GM11168 (cell line): ENCODE measurements around the gene VAV3.
"Not testable (repeated sequence)": the region's sequence is repeated elsewhere in the genome, so short reads cannot be mapped to it uniquely, and the experiment has no call there.

ENCODE experiments used
- in situ Hi-C: fragments of 300-500 bp; cut with MboI; formaldehyde crosslinking; loops from one replicate; pipeline ENCODE4 v1.12.0; 2022; ENCODE audit warnings: low sequenced_read_pairs; ENCODE audit not compliant: unreplicated experiment

The VAV3 gene

DNA sequence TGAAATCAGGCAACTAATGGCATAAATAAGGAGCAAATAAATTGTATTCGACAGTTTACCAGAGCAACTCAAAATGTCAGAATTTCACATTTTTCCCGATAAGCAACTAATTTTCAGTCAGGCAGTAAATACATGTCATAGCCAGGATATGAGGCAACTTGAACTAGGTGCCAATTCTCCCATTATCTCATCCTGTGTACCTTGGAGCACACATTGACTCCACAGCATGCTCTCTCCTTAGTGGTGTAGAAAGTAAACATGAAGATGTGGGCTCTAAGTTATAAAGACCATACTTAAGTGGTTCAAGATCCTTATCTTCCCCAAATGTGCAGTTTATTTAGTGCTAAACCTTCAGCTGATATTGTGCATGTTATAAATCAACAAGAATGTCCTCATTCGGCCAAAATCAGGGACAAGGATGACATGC lies 197.8 kb downstream of the VAV3 start:
- in situ Hi-C loops, result no loop called here

DNA sequence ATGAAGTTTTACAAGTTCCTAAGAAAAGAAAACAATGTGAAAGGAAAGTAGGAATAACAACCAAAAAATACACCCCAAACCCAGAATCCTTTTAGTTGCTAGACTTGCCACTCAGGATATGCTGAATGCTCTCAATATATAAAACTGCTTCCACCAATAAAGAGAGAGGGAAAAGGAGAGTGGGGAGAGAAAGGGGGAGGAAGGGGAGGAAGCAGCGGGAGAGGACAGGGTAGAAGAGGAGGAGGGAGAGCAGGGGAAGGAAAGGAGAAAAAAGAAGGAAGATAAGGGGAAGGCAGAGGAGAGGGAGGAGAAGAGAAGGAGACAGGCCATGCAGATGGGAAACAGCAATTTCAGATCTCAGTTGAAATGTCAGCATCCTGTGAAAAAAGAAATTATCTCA lies 198.4 kb downstream of the VAV3 start:
- in situ Hi-C loops, result no loop called here

DNA sequence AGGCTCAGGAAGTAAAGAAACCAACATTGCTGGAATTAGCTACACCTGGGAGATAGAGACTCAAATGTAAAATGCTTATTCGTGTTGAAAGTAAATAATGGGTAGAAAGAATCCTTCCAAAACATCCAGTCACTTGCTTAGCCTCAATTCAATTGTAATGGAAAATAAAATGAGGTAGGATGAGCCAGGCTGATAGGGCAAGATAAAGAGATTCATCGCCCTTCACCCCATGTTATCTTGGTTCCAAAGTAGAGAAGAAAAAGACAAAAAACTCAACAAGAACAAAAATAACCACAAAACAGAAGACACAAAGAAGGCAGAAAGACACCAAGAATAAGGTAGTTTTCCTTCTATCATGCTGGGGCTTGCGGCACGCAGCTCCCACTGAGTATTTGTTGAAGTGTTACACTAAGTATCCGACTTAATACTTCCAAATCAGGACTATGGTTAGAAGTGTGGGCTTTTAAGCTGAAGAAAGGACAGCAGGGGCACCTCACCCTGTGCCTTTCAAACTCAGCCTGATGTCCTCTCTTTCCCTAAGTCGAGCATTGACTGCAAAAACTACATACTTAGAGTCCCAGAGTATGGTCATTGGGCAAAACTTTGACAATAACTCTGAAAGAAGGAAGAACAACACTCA lies 202.1 kb downstream of the VAV3 start:
- in situ Hi-C loops, result no loop called here

DNA sequence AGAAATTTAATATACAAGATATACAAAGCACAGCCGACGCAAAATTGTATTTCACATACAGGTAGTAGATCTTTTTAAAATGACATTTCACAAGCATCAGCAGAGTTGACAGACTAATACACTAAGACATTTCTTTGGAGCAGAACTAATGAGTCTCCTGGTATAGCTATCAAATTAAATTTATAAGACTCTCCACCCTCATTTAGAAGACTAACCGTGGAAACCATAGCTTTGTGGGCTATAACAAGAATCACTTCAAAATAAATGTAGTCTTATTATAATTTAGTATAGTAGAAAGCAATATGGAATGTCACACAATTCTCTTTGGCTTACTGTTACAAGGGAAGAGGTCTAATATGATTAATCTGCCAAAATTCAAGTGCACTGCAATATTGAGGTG lies 204.9 kb downstream of the VAV3 start:
- in situ Hi-C loops, result no loop called here

DNA sequence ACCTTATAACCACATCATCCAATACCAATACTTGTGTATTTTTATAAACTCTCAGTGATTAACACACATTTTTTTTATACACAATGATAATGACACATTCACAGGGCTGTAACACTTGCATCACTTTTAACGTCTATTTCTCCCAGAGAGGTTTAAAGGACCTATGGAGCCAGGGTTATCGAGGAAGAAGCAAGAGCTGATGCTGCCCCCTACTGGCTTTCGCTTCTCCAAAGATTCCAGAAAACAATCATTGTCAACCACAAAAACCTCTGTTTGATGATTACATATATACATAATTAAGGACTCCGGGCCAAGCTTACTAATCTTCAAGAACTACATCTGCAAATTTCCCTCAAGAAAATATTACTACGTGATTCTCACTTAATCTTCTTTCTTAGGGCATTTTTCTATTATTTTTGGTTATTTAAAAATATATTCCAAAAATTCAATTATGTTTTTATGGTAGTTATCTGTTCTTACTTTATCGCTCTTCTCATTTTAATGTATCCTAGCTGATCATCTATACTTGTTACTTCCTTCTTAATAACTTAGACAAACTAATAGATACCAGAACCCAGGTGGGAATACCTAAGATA lies 214.5 kb downstream of the VAV3 start:
- in situ Hi-C loops, result no loop called here

DNA sequence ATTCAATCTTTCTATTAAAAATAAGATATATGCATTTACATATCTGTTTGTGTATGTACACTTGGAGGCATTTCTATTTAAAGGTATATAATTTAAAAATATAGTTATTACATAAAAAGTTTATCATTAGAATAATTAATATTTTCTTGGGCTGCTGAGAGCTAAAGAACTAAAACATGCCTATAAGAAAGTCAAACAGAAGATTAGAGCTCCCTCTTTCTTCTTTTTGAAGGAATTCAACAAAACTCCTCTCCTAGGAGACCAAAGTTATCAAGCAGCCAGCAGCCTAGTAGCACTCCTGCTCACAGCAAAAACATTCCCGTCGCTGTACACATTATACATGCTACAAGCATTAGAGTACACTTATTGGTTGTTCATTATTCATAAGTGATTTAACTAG lies 216.4 kb downstream of the VAV3 start:
- in situ Hi-C loops, result no loop called here

DNA sequence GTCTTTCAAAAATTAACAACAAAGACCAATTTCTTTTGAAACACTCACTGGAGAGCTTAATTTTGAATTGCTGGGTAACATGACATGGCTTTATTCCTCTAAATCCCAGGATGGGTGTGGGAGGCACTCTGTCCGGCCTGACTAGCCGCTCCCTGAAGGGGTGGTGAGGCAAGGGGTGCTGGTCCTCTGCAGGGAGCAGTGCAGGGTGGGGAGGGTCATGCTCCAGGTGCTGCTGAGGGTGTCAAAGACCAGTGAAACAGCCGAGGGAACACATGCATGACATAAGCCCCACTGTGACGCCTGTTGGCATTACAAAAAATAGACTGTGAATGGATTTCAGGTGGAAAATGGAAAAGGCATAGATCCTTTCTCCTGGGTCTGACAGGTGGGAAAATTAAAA lies 223.7 kb downstream of the VAV3 start:
- in situ Hi-C loops, result no loop called here

DNA sequence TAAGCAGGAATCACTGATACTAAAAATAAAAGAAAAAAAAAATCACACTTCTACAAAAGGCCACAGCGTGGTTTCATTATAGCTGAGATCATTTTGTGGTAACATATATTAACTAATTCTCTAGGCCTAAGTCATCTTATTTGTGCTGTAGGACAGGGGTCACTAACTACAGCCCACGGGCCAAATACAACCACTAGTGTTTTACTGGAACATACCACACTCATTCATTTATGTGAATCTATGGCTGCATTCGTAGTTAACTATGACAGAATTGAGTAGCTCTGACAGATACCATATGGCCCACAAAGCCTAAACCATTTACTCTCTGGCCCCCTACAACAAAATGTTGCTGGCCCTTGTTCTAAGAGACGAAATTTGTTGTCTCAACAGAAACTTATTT lies 224.4 kb downstream of the VAV3 start:
- in situ Hi-C loops, result no loop called here

DNA sequence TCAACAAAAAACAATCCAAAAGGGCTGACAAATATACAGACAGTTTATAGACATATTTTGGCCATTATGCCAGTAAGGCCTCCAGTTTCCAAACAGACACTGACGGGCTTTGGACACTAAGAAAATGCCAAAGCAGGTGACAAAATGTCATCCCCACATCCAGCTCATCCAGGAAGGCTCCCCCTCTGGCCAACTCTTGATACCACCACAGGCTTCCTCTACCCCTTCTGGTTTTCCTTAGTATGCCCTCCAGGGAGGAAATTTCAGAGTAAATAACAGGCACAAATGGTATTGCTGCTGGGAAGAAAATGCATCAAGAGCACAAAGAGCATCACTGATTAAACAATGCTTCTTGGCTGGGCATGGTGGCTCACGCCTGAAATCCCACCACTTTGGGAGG lies 225.3 kb downstream of the VAV3 start:
- in situ Hi-C loops, result no loop called here

DNA sequence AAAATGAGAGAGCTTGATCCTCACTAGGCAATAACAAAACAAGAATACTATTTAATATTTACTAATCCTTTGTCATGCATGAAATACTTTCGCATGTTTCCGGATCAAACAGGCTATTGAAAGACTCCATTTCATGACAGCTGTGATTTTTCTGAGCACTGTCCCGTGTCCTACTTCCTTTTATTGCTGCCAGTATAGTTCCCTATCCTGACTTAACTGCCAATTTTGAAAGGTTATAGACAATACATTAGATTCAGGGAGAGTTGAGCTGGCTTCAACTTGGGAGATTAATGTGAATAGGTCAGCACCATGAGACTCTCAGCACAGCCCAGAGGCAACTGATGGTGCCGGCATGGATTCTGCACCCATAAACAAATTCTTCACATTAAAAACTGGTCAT lies 225.8 kb downstream of the VAV3 start:
- in situ Hi-C loops, result no loop called here

DNA sequence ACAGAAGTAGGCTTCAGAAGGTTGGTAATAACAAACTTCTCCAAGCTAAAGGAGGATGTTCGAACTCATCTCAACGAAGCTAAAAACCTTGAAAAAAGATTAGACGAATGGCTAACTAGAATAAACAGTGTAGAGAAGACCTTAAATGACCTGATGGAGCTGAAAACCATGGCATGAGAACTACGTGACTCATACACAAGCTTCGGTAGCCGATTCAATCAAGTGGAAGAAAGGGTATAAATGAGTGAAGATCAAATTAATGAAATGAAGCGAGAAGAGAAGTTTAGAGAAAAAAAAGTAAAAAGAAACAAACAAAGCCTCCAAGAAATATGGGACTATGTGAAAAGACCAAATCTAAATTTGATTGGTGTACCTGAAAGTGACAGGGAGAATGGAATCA lies 231.6 kb downstream of the VAV3 start:
- in situ Hi-C loops, result not testable (repeated sequence)

DNA sequence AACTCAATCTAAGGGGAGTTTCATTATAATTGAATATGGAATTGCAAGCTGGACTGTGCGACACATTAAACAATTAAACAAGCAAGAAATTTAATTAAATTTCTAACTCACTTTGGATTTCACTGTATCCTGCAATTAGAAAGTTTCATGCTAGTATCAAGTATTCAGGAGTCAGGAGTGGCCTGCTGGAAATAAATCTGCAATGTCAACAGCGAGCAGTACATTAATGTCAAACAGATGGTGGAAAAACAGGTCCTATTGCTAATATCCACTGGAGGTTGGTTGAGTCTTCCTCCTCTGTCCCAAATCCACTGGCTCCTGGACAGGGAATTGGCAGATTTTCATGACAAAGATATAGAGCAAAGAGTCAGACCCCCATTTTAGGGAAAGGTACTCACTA lies 237.1 kb downstream of the VAV3 start:
- in situ Hi-C loops, result no loop called here

DNA sequence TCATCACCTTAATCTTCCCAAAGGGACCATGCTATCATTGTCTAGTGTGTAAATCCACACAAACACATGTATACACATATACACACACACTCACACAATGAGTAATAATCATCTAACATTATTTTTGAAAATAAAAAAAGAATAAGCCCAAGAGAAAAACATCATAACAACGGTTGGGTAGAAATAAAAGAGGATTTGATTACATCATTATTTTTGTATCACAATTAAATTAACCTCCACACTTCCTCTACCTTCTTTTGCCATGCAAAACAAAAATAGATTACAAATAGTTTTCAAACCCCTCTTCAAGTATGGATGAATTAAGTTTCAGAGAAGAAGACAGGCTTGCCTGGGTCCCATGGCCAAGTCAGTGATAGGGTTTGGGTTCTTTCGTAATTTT lies 238.1 kb downstream of the VAV3 start:
- in situ Hi-C loops, result no loop called here

DNA sequence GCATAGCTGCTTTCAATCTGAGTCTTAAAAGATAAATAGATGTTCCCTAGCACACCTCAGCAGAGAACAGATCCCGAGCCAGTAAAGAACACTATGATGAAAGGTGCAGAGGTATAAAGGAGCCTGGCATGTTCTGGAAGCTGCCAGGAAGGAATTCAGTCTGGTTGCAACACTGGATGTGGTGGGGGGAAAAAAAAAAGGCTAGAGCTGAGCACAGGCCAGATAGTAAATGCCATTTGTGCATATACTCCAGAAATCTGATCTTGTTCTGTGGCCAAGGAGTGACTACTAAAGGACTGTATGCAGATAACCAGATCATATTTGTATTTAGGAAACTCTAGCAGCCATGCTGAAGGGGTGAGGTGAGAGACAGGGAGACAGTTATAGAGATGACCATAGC lies 240.3 kb downstream of the VAV3 start:
- in situ Hi-C loops, result no loop called here

DNA sequence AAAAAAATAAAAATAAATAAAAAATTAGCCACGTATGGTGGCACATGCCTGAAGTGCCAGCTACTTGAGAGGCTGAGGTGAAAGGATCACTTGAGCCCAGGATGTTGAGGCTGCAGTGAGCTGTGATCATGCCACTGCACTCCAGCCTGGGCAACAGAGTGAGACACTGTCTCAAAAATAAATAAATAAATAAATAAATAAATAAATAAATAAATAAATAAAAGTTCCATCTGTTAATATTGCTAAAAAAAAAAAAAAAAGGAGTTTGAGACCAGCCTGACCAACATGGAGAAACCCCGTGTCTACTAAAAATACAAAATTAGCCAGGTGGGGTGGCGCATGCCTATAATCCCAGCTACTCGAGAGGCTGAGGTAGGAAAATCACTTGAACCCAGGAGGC lies 244.8 kb downstream of the VAV3 start:
- in situ Hi-C loops, result not testable (repeated sequence)

DNA sequence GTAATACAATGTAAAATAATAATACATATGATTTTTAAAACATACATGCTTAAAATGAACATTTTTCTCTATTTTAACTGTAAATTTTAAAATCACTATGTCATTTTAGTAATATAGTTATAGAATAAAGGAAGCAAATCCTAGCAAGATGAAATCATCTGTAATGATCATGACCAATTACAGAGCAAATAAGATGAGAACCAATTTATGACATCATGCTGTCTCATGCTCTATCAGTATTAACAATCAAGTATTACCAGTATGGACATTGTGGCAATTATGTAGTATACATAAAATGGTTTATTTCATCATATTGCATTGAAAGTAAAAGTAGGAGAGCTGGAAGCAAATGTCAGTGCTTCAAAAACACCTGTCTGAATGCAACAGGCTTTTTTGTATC lies 255.0 kb downstream of the VAV3 start:
- in situ Hi-C loops, result no loop called here

DNA sequence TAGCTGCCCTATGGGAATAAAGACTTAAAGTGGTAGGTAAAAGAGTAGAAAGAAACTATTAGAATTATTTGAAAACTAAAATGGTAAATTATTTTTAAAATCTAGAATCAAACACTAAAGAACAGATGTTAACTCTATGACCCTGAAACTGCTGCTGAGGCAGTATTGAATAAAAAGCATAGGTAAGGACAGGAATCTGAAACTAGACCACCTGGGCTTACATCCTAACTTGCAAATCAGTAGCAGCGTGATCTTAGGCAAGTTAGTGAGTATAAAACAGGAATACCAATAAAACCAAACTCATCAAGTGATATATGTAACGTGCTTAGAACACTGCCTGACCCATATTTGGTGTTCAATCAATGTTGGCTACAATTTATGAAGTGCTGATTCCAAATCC lies 257.9 kb downstream of the VAV3 start:
- in situ Hi-C loops, result no loop called here

DNA sequence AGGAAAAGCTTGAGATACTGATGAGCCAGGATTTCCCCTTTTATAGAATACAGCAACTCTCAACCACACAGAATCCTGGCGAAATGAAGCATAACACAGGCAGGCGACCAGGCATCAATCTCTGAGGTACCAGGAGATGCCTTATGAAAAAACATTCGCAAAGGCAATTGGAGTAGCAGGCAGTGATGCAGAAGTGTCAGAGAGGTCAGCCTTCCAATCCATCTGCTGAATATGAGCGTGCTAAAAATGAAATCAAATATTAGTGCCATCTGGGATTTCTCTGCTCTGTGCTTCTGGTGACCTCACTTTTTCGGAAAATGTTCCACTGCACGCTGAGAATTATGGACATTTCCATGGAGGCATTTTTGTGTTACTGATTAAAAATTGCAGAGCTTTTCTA lies 258.8 kb downstream of the VAV3 start:
- in situ Hi-C loops, result no loop called here

DNA sequence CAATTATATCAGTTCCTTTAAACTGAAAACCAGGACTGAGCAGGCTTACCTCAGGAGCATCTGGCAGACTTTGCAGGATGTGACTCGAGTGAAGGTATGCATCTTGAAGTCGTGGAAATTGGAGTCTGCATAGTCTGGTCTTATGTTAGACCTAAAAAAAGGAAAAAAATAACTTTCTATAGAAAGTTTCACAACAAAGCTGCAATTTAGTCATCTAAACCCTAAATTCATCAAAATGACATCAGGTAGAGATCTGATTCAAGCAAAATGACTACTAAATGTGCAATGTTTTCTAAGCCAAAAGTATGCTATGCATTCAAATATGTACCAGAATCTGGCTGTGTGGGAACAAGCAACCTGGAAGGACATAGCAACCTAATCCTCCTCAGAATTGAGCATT lies 260.1 kb downstream of the VAV3 start:
- in situ Hi-C loops, result no loop called here

DNA sequence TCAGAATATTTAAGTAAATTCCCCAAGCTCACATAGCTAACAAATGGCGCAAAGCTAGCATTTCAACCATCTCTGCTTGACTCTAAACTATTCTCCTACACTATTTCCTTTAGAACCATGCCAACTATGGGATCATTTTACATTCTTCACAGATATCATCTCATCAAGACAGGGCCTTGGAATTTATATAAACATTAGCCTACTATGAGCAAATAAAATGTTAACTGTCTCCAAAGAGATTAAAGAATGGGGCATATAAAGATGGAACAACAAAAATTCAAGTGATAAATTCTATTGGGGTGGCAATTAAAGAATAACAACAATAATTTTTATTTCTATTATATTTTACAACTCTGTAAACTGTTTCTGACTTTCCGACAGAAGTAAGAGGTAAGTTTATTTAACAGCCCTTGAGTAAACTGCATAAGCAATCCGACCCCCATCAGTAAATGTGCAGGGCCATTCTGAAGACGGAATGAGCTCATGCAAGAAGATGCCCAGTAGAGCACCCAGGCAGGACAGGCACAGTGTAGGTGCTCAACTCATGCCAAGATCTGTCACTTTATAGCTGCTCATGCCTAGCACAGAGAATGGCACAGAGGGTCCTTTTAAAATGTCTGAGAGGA lies 261.9 kb downstream of the VAV3 start:
- in situ Hi-C loops, result no loop called here

DNA sequence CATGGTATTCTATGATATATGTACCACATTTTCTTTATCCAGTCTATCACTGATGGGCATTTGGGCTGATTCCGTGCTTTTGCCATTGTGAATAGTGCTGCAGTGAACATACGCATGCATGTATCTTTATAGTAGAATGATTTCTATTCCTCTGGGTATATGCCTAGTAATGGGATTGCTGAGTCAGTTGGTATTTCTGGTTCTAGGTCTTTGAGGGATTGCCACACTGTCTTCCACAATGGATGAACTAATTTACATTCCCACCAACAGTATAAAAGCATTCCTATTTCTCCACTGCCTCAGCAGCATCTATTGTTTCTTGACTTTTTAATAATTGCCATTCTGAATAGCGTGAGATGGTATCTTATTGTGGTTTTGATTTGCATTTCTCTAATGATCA lies 264.3 kb downstream of the VAV3 start:
- in situ Hi-C loops, result not testable (repeated sequence)

DNA sequence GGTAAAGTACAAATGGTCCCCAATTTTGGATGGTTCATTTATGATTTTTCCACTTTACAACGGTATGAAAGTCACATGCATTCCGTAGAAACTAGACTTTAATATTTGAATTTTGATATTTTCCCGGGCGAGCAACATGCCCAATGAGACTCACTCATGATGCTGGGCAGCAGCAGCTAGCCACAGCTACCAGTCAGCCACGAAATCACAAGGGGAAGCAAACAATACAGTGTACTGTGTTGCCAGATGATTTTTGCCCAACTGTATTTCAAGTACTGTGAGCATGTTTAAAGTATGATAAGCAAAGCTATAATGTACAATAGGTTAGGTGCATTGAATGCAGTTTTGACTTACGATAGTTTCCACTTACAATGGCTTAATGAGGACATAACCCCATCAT lies 266.8 kb downstream of the VAV3 start:
- in situ Hi-C loops, result no loop called here
